Right cardiac atrium (tissue), 5 donors: ENCODE measurements around the gene NTHL1. TPM values are rescaled to one million over a fixed set of nuclear protein-coding genes. Genes with fewer than 3 reads are reported as not detected.

Experiments used
- ATAC-seq, 2 donors: fragments of 200-7000 bp; cut with Tn5 transposase; one replicate each; pipeline versions ENCODE4 v1.8.0 to v1.9.1; 2020; ENCODE audit warnings: moderate library complexity in 2 of 2, mild to moderate bottlenecking in 1 of 2
- DNase-seq, 3 donors: peaks; one replicate each; pipeline ENCODE4 v3.0.0-alpha.2; 2020
- H3K27ac ChIP-seq: one replicate; pipeline ENCODE4 v1.5.1; 2013; ENCODE audit warnings: mild to moderate bottlenecking, low read length, control low read depth, moderate library complexity
- H3K27me3 ChIP-seq: one replicate; pipeline ENCODE4 v1.6.1; 2013; ENCODE audit not compliant: control insufficient read depth, insufficient read depth
- H3K4me1 ChIP-seq: one replicate; pipeline ENCODE4 v1.6.1; 2013; ENCODE audit warnings: low read length; ENCODE audit not compliant: control insufficient read depth, insufficient read depth
- H3K4me3 ChIP-seq: one replicate; pipeline ENCODE4 v1.5.1; 2013; ENCODE audit warnings: low read length, control low read depth
- H3K9me3 ChIP-seq: one replicate; pipeline ENCODE4 v1.6.1; 2013; ENCODE audit warnings: low read length; ENCODE audit not compliant: control insufficient read depth
- WGBS: extraction: QIAGEN DNeasy Blood & Tissue Kit; methylation state at CpG from one replicate; pipeline ENCODE4 v1.1.7; 2013; 5-methylcytosine and 5-hydroxymethylcytosine counted together
- intact Hi-C, 4 donors: fragments of 100-400 bp; cut with DNase I; formaldehyde crosslinking; loops; one replicate each; pipeline versions ENCODE4 v1.11.0 to v1.14.0; 2022 to 2023
- polyA plus RNA-seq: library from polyadenylated mRNA; stranded (reverse); fragments of 200-250 nt; gene quantifications from one replicate; pipeline ENCODE4 v1.2.3, GENCODE V29; 2013
- total RNA-seq, 4 donors: library from RNA; stranded (reverse); fragmentation: NEBNext Ultra II Directional; extraction: Animal tissue kit (Norgen Biotek cat#: 25700); gene quantifications; one replicate each; pipeline ENCODE4 v1.2.1, GENCODE V29; 2021
- donor health status: healthy with polysubstance abuse.
- donor health status: DM: no; HTN: yes; CAD: no.
- donor health status: DM: no; HTN: no; CAD: no.
- donor health status: DM: no; HTN: yes; CAD: no; lungs with severe emphysema.
- donor health status: DM: yes; HTN: yes; CAD: no.

Gene NTHL1
- total and polyA plus RNA-seq, 5 donors = 4.3 to 21.3 (median 13.4) TPM

GRCh38 chr16:2083409-2083808, 35.8 kb upstream of the NTHL1 start:
- Histone ChIP-seq H3K9me3 (no peaks in the 10 kb centered on the region), H3K4me1 (no peaks in the 10 kb centered on the region), H3K27ac (no peak overlapping the region), H3K4me3 (no peak overlapping the region), H3K27me3 (no peaks in the 10 kb centered on the region)
- DNase-seq = no peak
- intact Hi-C loops = no loop called here
- no peak for ATAC-seq
- 72% methylated on average over 19 of the region's 19 CpGs for WGBS

GRCh38 chr16:2082983-2083364, 35.3 kb upstream of the NTHL1 start:
- Histone ChIP-seq H3K4me1 (no peaks in the 10 kb centered on the region), H3K27me3 (no peaks in the 10 kb centered on the region), H3K9me3 (no peaks in the 10 kb centered on the region), H3K27ac (no peak overlapping the region), H3K4me3 (no peak overlapping the region)
- no peak for ATAC-seq
- 62% methylated on average over 16 of the region's 16 CpGs for WGBS
- intact Hi-C loops = no loop called here
- DNase-seq = no peak

GRCh38 chr16:2082171-2082982, 34.7 kb upstream of the NTHL1 start:
- Histone ChIP-seq H3K4me1 (no peaks in the 10 kb centered on the region), H3K27ac (no peak overlapping the region), H3K9me3 (no peaks in the 10 kb centered on the region), H3K27me3 (no peaks in the 10 kb centered on the region), H3K4me3 (no peak overlapping the region)
- intact Hi-C loops = no loop called here
- 61% methylated on average over 32 of the region's 32 CpGs for WGBS
- DNase-seq (peak; percentile 56 to 87 (median 86)), ATAC-seq (peak; percentile 28 to 43)

GRCh38 chr16:2081201-2082084, 33.8 kb upstream of the NTHL1 start:
- intact Hi-C loops = no loop called here
- no peak for DNase-seq
- Histone ChIP-seq H3K27me3 (no peaks in the 10 kb centered on the region), H3K27ac (no peak overlapping the region), H3K9me3 (no peaks in the 10 kb centered on the region), H3K4me3 (no peak overlapping the region), H3K4me1 (no peaks in the 10 kb centered on the region)
- 75% methylated on average over 35 of the region's 35 CpGs for WGBS
- ATAC-seq = peak; percentile 10 to 56

GRCh38 chr16:2079991-2080390, 32.4 kb upstream of the NTHL1 start:
- no peaks in the 10 kb centered on the region for H3K4me1 ChIP-seq
- DNase-seq (no peak), ATAC-seq (no peak)
- H3K9me3 ChIP-seq = no peaks in the 10 kb centered on the region
- H3K4me3 ChIP-seq = no peak overlapping the region
- 94% methylated on average over 16 of the region's 16 CpGs for WGBS
- no peak overlapping the region for H3K27ac ChIP-seq
- no peaks in the 10 kb centered on the region for H3K27me3 ChIP-seq
- intact Hi-C loops = no loop called here

GRCh38 chr16:2079311-2079800, 31.7 kb upstream of the NTHL1 start:
- 93% methylated on average over 30 of the region's 30 CpGs for WGBS
- intact Hi-C loops = no loop called here
- ATAC-seq = no peak

GRCh38 chr16:2078691-2079090, 31.1 kb upstream of the NTHL1 start:
- 94% methylated on average over 23 of the region's 23 CpGs for WGBS
- no peak for ATAC-seq

More at GRCh38 chr16:2079311-2079800, 31.7 kb upstream of the NTHL1 start:
- DNase-seq = no peak
- H3K4me3 ChIP-seq = no peak overlapping the region
- no peaks in the 10 kb centered on the region for H3K9me3 ChIP-seq
- no peaks in the 10 kb centered on the region for H3K27me3 ChIP-seq
- H3K27ac ChIP-seq = no peak overlapping the region
- no peaks in the 10 kb centered on the region for H3K4me1 ChIP-seq

GRCh38 chr16:2078096-2078495, 30.5 kb upstream of the NTHL1 start:
- ATAC-seq (no peak), DNase-seq (no peak)
- no peak overlapping the region for H3K27ac ChIP-seq
- no peak overlapping the region for H3K4me3 ChIP-seq
- WGBS = 97% methylated on average over 7 of the region's 7 CpGs
- no peaks in the 10 kb centered on the region for H3K27me3 ChIP-seq
- intact Hi-C loops = no loop called here
- no peaks in the 10 kb centered on the region for H3K9me3 ChIP-seq
- H3K4me1 ChIP-seq = no peaks in the 10 kb centered on the region

More at GRCh38 chr16:2078691-2079090, 31.1 kb upstream of the NTHL1 start:
- no peaks in the 10 kb centered on the region for H3K27me3 ChIP-seq
- intact Hi-C loops = no loop called here
- no peak for DNase-seq
- H3K4me1 ChIP-seq = no peaks in the 10 kb centered on the region
- no peaks in the 10 kb centered on the region for H3K9me3 ChIP-seq
- no peak overlapping the region for H3K4me3 ChIP-seq
- no peak overlapping the region for H3K27ac ChIP-seq

- ATAC-seq (no peak), DNase-seq (no peak)
- intact Hi-C loops = no loop called here
- Histone ChIP-seq H3K4me3 (no peak overlapping the region), H3K9me3 (no peaks in the 10 kb centered on the region), H3K27ac (no peak overlapping the region), H3K27me3 (no peaks in the 10 kb centered on the region), H3K4me1 (no peaks in the 10 kb centered on the region)
- WGBS = 92% methylated on average over 21 of the region's 21 CpGs
Measured at GRCh38 chr16:2077696-2078095, 30.1 kb upstream of the NTHL1 start.

- Histone ChIP-seq H3K4me1 (no peaks in the 10 kb centered on the region), H3K27me3 (no peaks in the 10 kb centered on the region), H3K9me3 (no peaks in the 10 kb centered on the region), H3K27ac (no peak overlapping the region), H3K4me3 (no peak overlapping the region)
- DNase-seq (no peak), ATAC-seq (no peak)
- WGBS = 90% methylated on average over 17 of the region's 17 CpGs
- intact Hi-C loops = no loop called here
Measured at GRCh38 chr16:2077016-2077415, 29.4 kb upstream of the NTHL1 start.
